Activated naive CD4-positive, alpha-beta T cell treated with anti-CD3 and anti-CD28 coated beads for 36 hours (primary cell): ENCODE results near the gene ADPRS. TPM values are rescaled to one million over a fixed set of nuclear protein-coding genes. Genes with fewer than 3 reads are reported as not detected.

Source experiments
- CTCF ChIA-PET: fragments of 350-600 bp; sonication (Branson Sonifier 250); formaldehyde crosslinking; loops from one replicate; lab custom pipeline; 2021; ENCODE audit warnings: antibody characterized with exemption; lab: Charles Lee
- DNase-seq: peaks from one replicate; pipeline ENCODE4 v3.0.0-alpha.2; 2020
- H3K27ac Mint-ChIP-seq: one replicate; pipeline ENCODE4 v1.8.0; 2021; ENCODE audit warnings: mild to moderate bottlenecking, mixed read lengths
- H3K27me3 Mint-ChIP-seq: one replicate; pipeline ENCODE4 v1.8.0; 2021; ENCODE audit warnings: low read depth, mixed read lengths
- H3K36me3 Mint-ChIP-seq: one replicate; pipeline ENCODE4 v1.8.0; 2021; ENCODE audit warnings: low read depth, mixed read lengths
- H3K4me1 Mint-ChIP-seq: one replicate; pipeline ENCODE4 v1.8.0; 2021; ENCODE audit warnings: low read depth, mixed read lengths
- H3K4me3 Mint-ChIP-seq: one replicate; pipeline ENCODE4 v1.8.0; 2021; ENCODE audit warnings: mild to moderate bottlenecking, moderate library complexity, mixed read lengths
- H3K9me3 Mint-ChIP-seq: one replicate; pipeline ENCODE4 v1.8.0; 2021; ENCODE audit warnings: mixed read lengths
- intact Hi-C: fragments of 100-400 bp; cut with micrococcal nuclease; formaldehyde crosslinking; loops from one replicate; pipeline ENCODE4 v1.15.1; 2023
- total RNA-seq, 2 experiments: library from RNA; stranded (reverse); gene quantifications; one replicate each; pipeline ENCODE4 v1.2.3, GENCODE V29; 2021

ADPRS gene
- total RNA-seq, 2 experiments from 2014 or later, result 23.2 to 24.6 TPM

- no peak overlapping the region for H3K27ac Mint-ChIP-seq
- no peak overlapping the region for H3K4me3 Mint-ChIP-seq
- H3K4me1 Mint-ChIP-seq, result peaks cover 26% of the 10 kb centered on the region
- H3K27me3 Mint-ChIP-seq, result peaks cover 32% of the 10 kb centered on the region
- H3K9me3 Mint-ChIP-seq, result no peaks in the 10 kb centered on the region
- no peaks in the 10 kb centered on the region for H3K36me3 Mint-ChIP-seq
- intact Hi-C loops, result no loop called here
- CTCF ChIA-PET, result no interaction called here
- no peak for DNase-seq
Observed at GRCh38 chr1:36126797-36127500, 38.3 kb downstream of the ADPRS start.

DNA sequence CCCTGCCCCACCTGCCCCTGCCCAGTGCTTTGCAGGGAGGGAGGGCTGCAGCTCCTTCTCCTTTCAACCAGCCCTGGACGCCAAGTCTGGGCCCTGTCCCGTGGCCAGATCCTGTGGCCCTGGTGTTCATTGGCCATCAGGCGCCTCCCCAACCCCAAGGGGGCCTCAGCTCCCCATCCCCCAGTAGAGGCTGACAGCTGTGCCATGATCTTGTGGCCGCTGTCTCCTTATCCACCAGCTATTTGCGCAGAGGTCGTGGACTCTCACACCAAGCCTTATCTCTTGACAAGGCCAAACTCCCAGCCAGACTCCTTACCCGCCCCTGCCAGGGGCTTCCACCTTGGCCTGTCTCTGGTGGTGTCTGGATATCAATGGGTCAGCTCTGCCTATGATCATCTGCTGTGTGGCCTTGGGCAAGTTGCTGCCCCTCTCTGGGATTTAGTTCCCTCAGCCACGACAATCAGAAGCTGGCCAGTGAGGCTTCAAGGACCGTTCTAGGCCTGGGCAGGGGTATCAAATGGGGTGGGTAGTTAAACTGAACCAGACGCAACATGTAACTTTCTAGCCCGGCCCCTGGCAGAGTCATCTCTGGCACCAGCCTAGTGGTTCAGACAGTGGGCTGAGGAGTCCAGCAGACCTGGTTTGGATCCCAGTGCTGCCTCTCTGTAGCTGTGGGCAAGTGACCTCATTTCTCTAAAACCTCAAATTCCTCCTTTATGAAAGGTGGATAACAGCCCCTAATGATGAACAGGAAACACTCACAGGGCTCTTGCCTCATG is 39.6 kb downstream of the ADPRS start:
- Mint-ChIP-seq H3K9me3 (no peaks in the 10 kb centered on the region), H3K36me3 (no peaks in the 10 kb centered on the region)
- CTCF ChIA-PET, result interaction anchor here (0.6 to 1.4 kb wide), 3 partner anchors 38 to 847 kb away, joined by 3 to 4 read pairs (median 3); no protein-coding TSS in a partner anchor

GRCh38 chr1:36128905-36129206 is 40.2 kb downstream of the ADPRS start:
- no peak overlapping the region for H3K4me3 Mint-ChIP-seq
- peaks cover 14% of the 10 kb centered on the region for H3K4me1 Mint-ChIP-seq

More for the DNA sequence above, 39.6 kb downstream of the ADPRS start:
- Mint-ChIP-seq H3K4me1 (peaks cover 19% of the 10 kb centered on the region), H3K27me3 (peaks cover 19% of the 10 kb centered on the region), H3K4me3 (no peak overlapping the region), H3K27ac (no peak overlapping the region)
- intact Hi-C loops, result no loop called here
- no peak for DNase-seq

GRCh38 chr1:36132029-36132428 is 43.3 kb downstream of the ADPRS start:
- Mint-ChIP-seq H3K27me3 (no peaks in the 10 kb centered on the region), H3K9me3 (no peaks in the 10 kb centered on the region), H3K4me3 (no peak overlapping the region), H3K4me1 (peaks cover 4% of the 10 kb centered on the region), H3K27ac (no peak overlapping the region), H3K36me3 (no peaks in the 10 kb centered on the region)
- no peak for DNase-seq
- intact Hi-C loops, result no loop called here
- CTCF ChIA-PET, result interaction anchor here (1.1 to 1.8 kb wide), 2 partner anchors 30 to 32 kb away, joined by 6 read pairs; no protein-coding TSS in a partner anchor

More at GRCh38 chr1:36128905-36129206, 40.2 kb downstream of the ADPRS start:
- DNase-seq, result no peak
- intact Hi-C loops, result no loop called here
- Mint-ChIP-seq H3K9me3 (no peaks in the 10 kb centered on the region), H3K27ac (no peak overlapping the region), H3K36me3 (no peaks in the 10 kb centered on the region), H3K27me3 (peaks cover 15% of the 10 kb centered on the region)
- CTCF ChIA-PET, result interaction anchor here (0.6 to 1.4 kb wide), 3 partner anchors 38 to 846 kb away, joined by 3 to 4 read pairs (median 3); no protein-coding TSS in a partner anchor

DNA sequence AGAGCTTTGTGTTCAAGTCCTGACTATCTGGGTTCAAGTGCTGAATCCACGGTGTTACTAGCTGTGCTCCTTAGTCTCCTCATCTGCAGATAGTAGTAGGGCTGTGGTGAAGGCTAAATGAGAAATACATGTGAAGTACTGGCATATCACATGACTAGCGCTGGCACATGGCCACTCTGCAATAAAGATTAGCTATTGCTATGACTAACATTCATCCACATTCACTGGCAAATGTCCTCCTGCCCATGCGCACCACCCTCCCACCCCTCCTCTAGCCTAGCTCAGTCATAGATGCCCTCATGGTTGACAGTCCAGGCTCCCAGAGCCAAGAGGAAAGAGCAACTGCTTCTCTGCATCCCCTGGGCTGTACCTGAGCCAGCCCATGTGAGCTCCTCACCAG is 44.8 kb downstream of the ADPRS start:
- Mint-ChIP-seq H3K36me3 (no peaks in the 10 kb centered on the region), H3K27me3 (no peaks in the 10 kb centered on the region), H3K9me3 (no peaks in the 10 kb centered on the region), H3K4me3 (no peak overlapping the region), H3K27ac (no peak overlapping the region), H3K4me1 (peaks cover 2% of the 10 kb centered on the region)
- intact Hi-C loops, result no loop called here
- CTCF ChIA-PET, result interaction anchor here (0.6 to 3.9 kb wide), 10 partner anchors 14 to 167 kb away, joined by 3 to 61 read pairs (median 6); partner anchors contain the start of gene TRAPPC3
- DNase-seq, result no peak

DNA sequence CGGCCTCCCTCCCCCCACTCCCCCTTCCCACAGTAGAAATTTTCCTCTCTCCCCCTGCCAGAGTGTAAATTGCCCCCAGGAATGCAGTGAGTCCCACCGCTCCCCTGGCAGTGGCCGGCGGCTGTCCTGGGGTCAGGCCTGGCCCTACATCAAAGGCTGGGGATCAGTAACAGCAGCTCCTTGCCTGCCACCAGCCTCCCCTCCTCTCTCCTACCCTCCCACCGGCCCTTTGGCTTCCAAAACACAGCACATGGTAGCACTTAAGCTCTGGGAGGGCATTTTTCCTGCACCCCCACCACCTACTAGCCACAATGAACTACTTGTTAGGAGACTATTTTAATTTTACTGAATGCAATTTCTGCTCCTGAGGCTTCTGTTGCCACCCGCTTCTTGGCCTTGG is 45.3 kb downstream of the ADPRS start:
- H3K9me3 Mint-ChIP-seq, result no peaks in the 10 kb centered on the region
- CTCF ChIA-PET, result interaction anchor here (0.6 to 3.9 kb wide), 14 partner anchors 12 to 166 kb away, joined by 3 to 61 read pairs (median 6); partner anchors contain the start of gene TRAPPC3
- no peak for DNase-seq
- no peaks in the 10 kb centered on the region for H3K27me3 Mint-ChIP-seq
- no peaks in the 10 kb centered on the region for H3K36me3 Mint-ChIP-seq
- intact Hi-C loops, result loop anchor here (1.0 kb wide), 1 partner anchor 35 kb away; no protein-coding TSS in a partner anchor
- no peak overlapping the region for H3K27ac Mint-ChIP-seq
- H3K4me1 Mint-ChIP-seq, result peaks cover 2% of the 10 kb centered on the region
- no peak overlapping the region for H3K4me3 Mint-ChIP-seq

GRCh38 chr1:36134505-36135329 is 46.0 kb downstream of the ADPRS start:
- CTCF ChIA-PET, result interaction anchor here (0.6 to 3.9 kb wide), 23 partner anchors 10 to 675 kb away, joined by 3 to 61 read pairs (median 5); partner anchors contain the start of gene TRAPPC3
- Mint-ChIP-seq H3K4me1 (peaks cover 2% of the 10 kb centered on the region), H3K36me3 (no peaks in the 10 kb centered on the region), H3K27ac (no peak overlapping the region), H3K9me3 (no peaks in the 10 kb centered on the region), H3K27me3 (no peaks in the 10 kb centered on the region), H3K4me3 (no peak overlapping the region)
- DNase-seq, result peak; percentile 57
- intact Hi-C loops, result loop anchor here (1.0 kb wide), 1 partner anchor 35 kb away; no protein-coding TSS in a partner anchor

DNA sequence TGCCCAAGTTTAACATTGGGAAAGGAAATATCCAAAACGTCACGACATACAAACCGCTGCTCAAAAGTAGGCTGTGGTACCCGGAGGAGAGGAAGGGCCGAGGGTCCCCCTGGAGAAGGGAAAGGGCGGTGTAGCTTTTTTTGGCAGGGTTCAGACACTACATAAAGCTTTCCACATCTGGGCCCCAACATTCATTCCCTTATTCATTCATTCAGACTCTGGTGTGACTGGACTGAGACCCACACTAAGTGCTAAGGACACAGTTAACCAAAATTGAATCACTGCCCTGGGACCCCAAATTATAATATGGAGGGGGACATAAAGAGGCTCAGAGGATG is 46.6 kb downstream of the ADPRS start:
- Mint-ChIP-seq H3K27ac (no peak overlapping the region), H3K4me1 (peaks cover 2% of the 10 kb centered on the region), H3K9me3 (no peaks in the 10 kb centered on the region), H3K4me3 (no peak overlapping the region), H3K36me3 (no peaks in the 10 kb centered on the region), H3K27me3 (no peaks in the 10 kb centered on the region)
- CTCF ChIA-PET, result interaction anchor here (0.6 to 3.9 kb wide), 18 partner anchors 10 to 676 kb away, joined by 3 to 61 read pairs (median 5); partner anchors contain the start of gene TRAPPC3
- no peak for DNase-seq
- intact Hi-C loops, result no loop called here

GRCh38 chr1:36135796-36136195 is 47.1 kb downstream of the ADPRS start:
- Mint-ChIP-seq H3K36me3 (no peaks in the 10 kb centered on the region), H3K27ac (no peak overlapping the region), H3K27me3 (no peaks in the 10 kb centered on the region), H3K4me1 (peaks cover 7% of the 10 kb centered on the region), H3K9me3 (no peaks in the 10 kb centered on the region), H3K4me3 (no peak overlapping the region)
- intact Hi-C loops, result no loop called here
- DNase-seq, result no peak
- CTCF ChIA-PET, result interaction anchor here (0.9 to 3.9 kb wide), 8 partner anchors 9 to 196 kb away, joined by 3 to 61 read pairs (median 8); no protein-coding TSS in a partner anchor

GRCh38 chr1:36136535-36136934 is 47.8 kb downstream of the ADPRS start:
- Mint-ChIP-seq H3K9me3 (no peaks in the 10 kb centered on the region), H3K27ac (no peak overlapping the region), H3K4me3 (no peak overlapping the region), H3K36me3 (no peaks in the 10 kb centered on the region), H3K4me1 (peaks cover 14% of the 10 kb centered on the region), H3K27me3 (no peaks in the 10 kb centered on the region)
- CTCF ChIA-PET, result interaction anchor here (3.9 kb wide), 1 partner anchor 43 kb away, joined by 23 read pairs; no protein-coding TSS in a partner anchor
- intact Hi-C loops, result no loop called here
- DNase-seq, result no peak

DNA sequence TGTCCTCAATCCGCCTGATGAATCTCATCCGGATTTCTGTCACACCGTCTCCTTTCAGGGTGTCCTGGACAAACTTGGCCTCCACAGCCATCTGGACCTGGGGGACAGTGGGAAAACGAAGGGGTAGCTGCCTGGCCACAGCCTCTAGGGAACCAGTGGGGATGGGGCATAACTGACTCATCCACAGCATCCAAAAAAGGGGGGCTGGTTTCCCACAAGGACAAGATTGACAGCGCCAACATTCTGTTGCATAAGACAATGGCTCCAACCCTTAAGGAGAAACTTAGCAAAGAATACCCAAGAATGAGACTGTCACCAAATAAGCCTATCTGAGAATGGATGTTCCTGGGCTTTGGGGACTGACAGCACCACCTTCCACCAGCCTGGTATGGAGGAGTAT is 48.5 kb downstream of the ADPRS start:
- H3K4me3 Mint-ChIP-seq, result no peak overlapping the region
- CTCF ChIA-PET, result interaction anchor here (1.6 kb wide), 1 partner anchor 51 kb away, joined by 5 read pairs; no protein-coding TSS in a partner anchor
- peaks cover 19% of the 10 kb centered on the region for H3K4me1 Mint-ChIP-seq
- H3K27me3 Mint-ChIP-seq, result no peaks in the 10 kb centered on the region
- no peak for DNase-seq
- intact Hi-C loops, result no loop called here
- no peak overlapping the region for H3K27ac Mint-ChIP-seq
- H3K9me3 Mint-ChIP-seq, result no peaks in the 10 kb centered on the region
- no peaks in the 10 kb centered on the region for H3K36me3 Mint-ChIP-seq
